IPS-18a (cell line): Measurements from ENCODE around the gene EVI2B.
"Not testable (repeated sequence)": the region's sequence is repeated elsewhere in the genome, so short reads cannot be mapped to it uniquely, and the experiment has no call there.

Experiments
- H3K27ac ChIP-seq: one replicate; pipeline ENCODE4 v1.5.1; 2013; ENCODE audit warnings: low read length
- H3K27me3 ChIP-seq: one replicate; pipeline ENCODE4 v1.6.1; 2013; ENCODE audit warnings: mild to moderate bottlenecking, low read length; ENCODE audit not compliant: control insufficient read depth, insufficient read depth
- H3K36me3 ChIP-seq: one replicate; pipeline ENCODE4 v1.6.1; 2013; ENCODE audit warnings: low read depth, low read length; ENCODE audit not compliant: control insufficient read depth
- H3K4me1 ChIP-seq: one replicate; pipeline ENCODE4 v1.6.1; 2013; ENCODE audit warnings: low read depth, low read length; ENCODE audit not compliant: control insufficient read depth
- H3K4me3 ChIP-seq: one replicate; pipeline ENCODE4 v1.5.1; 2013; ENCODE audit warnings: low read length
- H3K9ac ChIP-seq: one replicate; pipeline ENCODE4 v1.6.1; 2013; ENCODE audit warnings: mild to moderate bottlenecking, low read length, moderate library complexity
- H3K9me3 ChIP-seq: one replicate; pipeline ENCODE4 v1.6.1; 2013; ENCODE audit warnings: low read depth, low read length; ENCODE audit not compliant: control insufficient read depth

Gene EVI2B

GRCh38 chr17:31266042-31266441 is 47.8 kb downstream of the EVI2B start:
- Histone ChIP-seq H3K9ac (no peak overlapping the region), H3K27me3 (no peaks in the 10 kb centered on the region), H3K4me3 (no peak overlapping the region), H3K27ac (no peak overlapping the region), H3K36me3 (peaks cover 8% of the 10 kb centered on the region), H3K9me3 (no peaks in the 10 kb centered on the region), H3K4me1 (peaks cover 6% of the 10 kb centered on the region)

- H3K9me3 ChIP-seq, H3K27ac ChIP-seq, H3K4me1 ChIP-seq, H3K27me3 ChIP-seq, H3K4me3 ChIP-seq, H3K9ac ChIP-seq: not testable (repeated sequence)
- peaks cover 15% of the 10 kb centered on the region for H3K36me3 ChIP-seq
Observed at GRCh38 chr17:31262923-31263322, 50.9 kb downstream of the EVI2B start.

GRCh38 chr17:31261601-31262000 is 52.3 kb downstream of the EVI2B start:
- peaks cover 8% of the 10 kb centered on the region for H3K36me3 ChIP-seq
- no peak overlapping the region for H3K27ac ChIP-seq
- H3K9me3 ChIP-seq: no peaks in the 10 kb centered on the region
- no peak overlapping the region for H3K9ac ChIP-seq
- no peaks in the 10 kb centered on the region for H3K4me1 ChIP-seq
- H3K27me3 ChIP-seq: no peaks in the 10 kb centered on the region
- H3K4me3 ChIP-seq: no peak overlapping the region

GRCh38 chr17:31260151-31260550 is 53.7 kb downstream of the EVI2B start:
- Histone ChIP-seq H3K4me1 (no peaks in the 10 kb centered on the region), H3K27me3 (no peaks in the 10 kb centered on the region), H3K9me3 (no peaks in the 10 kb centered on the region), H3K36me3 (peaks cover 8% of the 10 kb centered on the region), H3K4me3 (no peak overlapping the region), H3K27ac (no peak overlapping the region), H3K9ac (no peak overlapping the region)

- H3K4me3 ChIP-seq: no peak overlapping the region
- H3K36me3 ChIP-seq: peaks cover 8% of the 10 kb centered on the region
Observed at GRCh38 chr17:31256936-31257335, 56.9 kb downstream of the EVI2B start.

GRCh38 chr17:31254654-31255053 is 59.2 kb downstream of the EVI2B start:
- H3K36me3 ChIP-seq: no peaks in the 10 kb centered on the region
- H3K4me1 ChIP-seq: no peaks in the 10 kb centered on the region
- no peak overlapping the region for H3K4me3 ChIP-seq
- H3K27ac ChIP-seq: no peak overlapping the region
- H3K9ac ChIP-seq: no peak overlapping the region
- H3K27me3 ChIP-seq: no peaks in the 10 kb centered on the region
- no peaks in the 10 kb centered on the region for H3K9me3 ChIP-seq

More at GRCh38 chr17:31256936-31257335, 56.9 kb downstream of the EVI2B start:
- Histone ChIP-seq H3K4me1 (no peaks in the 10 kb centered on the region), H3K9me3 (no peaks in the 10 kb centered on the region), H3K27ac (no peak overlapping the region), H3K27me3 (no peaks in the 10 kb centered on the region), H3K9ac (no peak overlapping the region)
